WTC11 (cell line): ENCODE data around the gene RAB17. TPM values are rescaled to one million over a fixed set of nuclear protein-coding genes. Genes with fewer than 3 reads are reported as not detected.

ENCODE experiments used
- ATAC-seq: fragments of 200-7000 bp; cut with Tn5 transposase; 2 replicates; pipeline ENCODE4 v1.10.0; 2021; ENCODE audit warnings: mild to moderate bottlenecking, moderate library complexity
- CTCF ChIA-PET: fragments of 300-600 bp; sonication (Branson Sonifier 250); formaldehyde crosslinking; loops from one replicate; lab custom pipeline; 2021; ENCODE audit warnings: antibody characterized with exemption; lab: Charles Lee
- POLR2A ChIA-PET: fragments of 350-600 bp; sonication (Branson Sonifier 250); formaldehyde crosslinking; loops from one replicate; lab custom pipeline; 2021; ENCODE audit warnings: antibody characterized with exemption; lab: Charles Lee
- DNase-seq: peaks from one replicate; pipeline ENCODE4 v3.0.0; 2021; ENCODE audit warnings: low spot score
- H3K27ac Mint-ChIP-seq: 2 replicates; pipeline ENCODE4 v1.8.0; 2021; ENCODE audit warnings: mixed read lengths
- H3K27me3 Mint-ChIP-seq: 2 replicates; pipeline ENCODE4 v1.8.0; 2021; ENCODE audit warnings: low read depth, mild to moderate bottlenecking, moderate library complexity, mixed read lengths
- H3K36me3 Mint-ChIP-seq: 2 replicates; pipeline ENCODE4 v1.8.0; 2021; ENCODE audit warnings: mixed read lengths
- H3K4me1 Mint-ChIP-seq: 2 replicates; pipeline ENCODE4 v1.8.0; 2022; ENCODE audit warnings: mixed read lengths
- H3K4me3 Mint-ChIP-seq: 2 replicates; pipeline ENCODE4 v1.8.0; 2021; ENCODE audit warnings: mild to moderate bottlenecking, moderate library complexity, mixed read lengths
- H3K9me3 Mint-ChIP-seq: 2 replicates; pipeline ENCODE4 v1.8.0; 2021; ENCODE audit warnings: mixed read lengths
- ARID4B ChIP-seq: sonication (generic); formaldehyde crosslinking; IDR thresholded peaks from 2 replicates; pipeline ENCODE4 v1.8.0; 2023; ENCODE audit warnings: missing genetic modification reagents, mild to moderate bottlenecking, borderline replicate concordance
- CREM ChIP-seq: sonication (generic); formaldehyde crosslinking; IDR thresholded peaks from 2 replicates; pipeline ENCODE4 v1.8.1; 2022; ENCODE audit warnings: mild to moderate bottlenecking, missing genetic modification reagents, moderate library complexity
- FOXP4 ChIP-seq: sonication (generic); formaldehyde crosslinking; IDR thresholded peaks from 2 replicates; pipeline ENCODE4 v1.8.0; 2022; ENCODE audit warnings: mild to moderate bottlenecking, missing genetic modification reagents
- HMGA2 ChIP-seq: fragments of 250-450 bp; sonication (Bioruptor Pico); IDR thresholded peaks from 2 replicates; pipeline ENCODE4 v1.4.0; 2021; ENCODE audit warnings: mild to moderate bottlenecking, moderate library complexity
- IRF1 ChIP-seq: sonication (generic); formaldehyde crosslinking; IDR thresholded peaks from 2 replicates; pipeline ENCODE4 v1.8.0; 2023; ENCODE audit warnings: missing genetic modification reagents
- KAT7 ChIP-seq: sonication (generic); formaldehyde crosslinking; IDR thresholded peaks from 2 replicates; pipeline ENCODE4 v1.8.1; 2023; ENCODE audit warnings: missing genetic modification reagents, mild to moderate bottlenecking, borderline replicate concordance
- MAX ChIP-seq: sonication (generic); formaldehyde crosslinking; IDR thresholded peaks from 2 replicates; pipeline ENCODE4 v1.8.0; 2022; ENCODE audit warnings: mild to moderate bottlenecking, missing genetic modification reagents
- NR2C2 ChIP-seq: sonication (generic); formaldehyde crosslinking; IDR thresholded peaks from 2 replicates; pipeline ENCODE4 v1.8.0; 2022; ENCODE audit warnings: mild to moderate bottlenecking, missing genetic modification reagents
- PRDM15 ChIP-seq: sonication (generic); formaldehyde crosslinking; IDR thresholded peaks from 2 replicates; pipeline ENCODE4 v1.8.0; 2022; ENCODE audit warnings: missing genetic modification reagents
- SMAD3 ChIP-seq: sonication (generic); formaldehyde crosslinking; IDR thresholded peaks from 2 replicates; pipeline ENCODE4 v1.8.0; 2022; ENCODE audit warnings: missing genetic modification reagents, mild to moderate bottlenecking, borderline replicate concordance
- USF1 ChIP-seq: sonication (generic); formaldehyde crosslinking; IDR thresholded peaks from 2 replicates; pipeline ENCODE4 v1.8.0; 2022; ENCODE audit warnings: mild to moderate bottlenecking, missing genetic modification reagents
- ZNF263 ChIP-seq: sonication (generic); formaldehyde crosslinking; IDR thresholded peaks from 2 replicates; pipeline ENCODE4 v1.8.1; 2022; ENCODE audit warnings: low read depth, mild to moderate bottlenecking, moderate library complexity, missing genetic modification reagents
- ZNF532 ChIP-seq: fragments of 250-450 bp; sonication (Bioruptor Pico); IDR thresholded peaks from 2 replicates; pipeline ENCODE4 v1.9.0; 2021; ENCODE audit warnings: mild to moderate bottlenecking, borderline replicate concordance
- total RNA-seq: library from RNA; stranded (reverse); gene quantifications from 3 replicates; pipeline ENCODE4 v1.2.3, GENCODE V29; 2021

Gene RAB17
- total RNA-seq, 1 experiment from 2014 or later = 140 TPM

GRCh38 chr2:237638176-237638575 lies 47.6 kb upstream of the RAB17 start (continued):
- TF ChIP-seq FOXP4 (CRISPR knock-in tag) = no peak
- TF ChIP-seq NR2C2 (CRISPR knock-in tag) = no peak

GRCh38 chr2:237637429-237638135 lies 47.0 kb upstream of the RAB17 start:
- peaks cover 59% of the 10 kb centered on the region for H3K36me3 Mint-ChIP-seq
- DNase-seq (no peak), ATAC-seq (no peak)
- 0 out of 2 replicates have a peak, but pooled peaks cover 2% of the 10 kb centered on the region for H3K27me3 Mint-ChIP-seq
- no peak overlapping the region for H3K4me3 Mint-ChIP-seq
- H3K4me1 Mint-ChIP-seq = peaks cover 9% of the 10 kb centered on the region
- CTCF ChIA-PET = interaction anchor here (1.2 kb wide), 1 partner anchor 125 kb away, joined by 4 read pairs; no protein-coding TSS in a partner anchor
- peaks cover 39% of the 10 kb centered on the region for H3K9me3 Mint-ChIP-seq
- H3K27ac Mint-ChIP-seq = no peak overlapping the region
- POLR2A ChIA-PET = no interaction called here
- TF ChIP-seq MAX (no peak), ZNF263 (CRISPR knock-in tag) (no peak), USF1 (CRISPR knock-in tag) (no peak), ARID4B (no peak), IRF1 (CRISPR knock-in tag) (no peak), CREM (CRISPR knock-in tag) (no peak), ZNF532 (CRISPR knock-in tag) (no peak), SMAD3 (CRISPR knock-in tag) (no peak), PRDM15 (CRISPR knock-in tag) (no peak), KAT7 (no peak), HMGA2 (CRISPR knock-in tag) (no peak)
